ENCODE measurements around the gene RNH1. TPM values are rescaled to one million over a fixed set of nuclear protein-coding genes. Genes with fewer than 3 reads are reported as not detected.
A peak's percentile ranks its signal among the peaks of the same experiment; 100 is the strongest.

Gene RNH1
- total RNA-seq, 1 donor from 2014 or later, result 85.9 TPM

- TF ChIP-seq CTCF (IDR thresholded peaks at IDR 0.05; ENCODE audit: partially characterized antibody, unreplicated experiment), result no peak
- peaks cover 12% of the 10 kb centered on the region for H3K27me3 Mint-ChIP-seq (ENCODE audit: unreplicated experiment)
- no peak overlapping the region for H3K27ac Mint-ChIP-seq (ENCODE audit: unreplicated experiment)
- no peaks in the 10 kb centered on the region for H3K36me3 Mint-ChIP-seq (ENCODE audit: unreplicated experiment)
- H3K9me3 Mint-ChIP-seq (ENCODE audit: unreplicated experiment), result peaks cover 9% of the 10 kb centered on the region
- no peak for DNase-seq
- H3K4me3 Mint-ChIP-seq (ENCODE audit: unreplicated experiment), result peak overlapping the region; percentile 98
- H3K4me1 Mint-ChIP-seq (ENCODE audit: low read depth, unreplicated experiment), result peaks cover 28% of the 10 kb centered on the region
These were observed 54.8 kb downstream of the RNH1 start for GRCh38 chr11:452203-452744.

GRCh38 chr11:451738-452137 is 55.3 kb downstream of the RNH1 start:
- peak overlapping the region; percentile 96 for H3K27ac Mint-ChIP-seq (ENCODE audit: unreplicated experiment)
- no peak for TF ChIP-seq CTCF (IDR thresholded peaks at IDR 0.05; ENCODE audit: partially characterized antibody, unreplicated experiment)
- H3K4me3 Mint-ChIP-seq (ENCODE audit: unreplicated experiment), result peak overlapping the region; percentile 98
- no peaks in the 10 kb centered on the region for H3K36me3 Mint-ChIP-seq (ENCODE audit: unreplicated experiment)
- H3K9me3 Mint-ChIP-seq (ENCODE audit: unreplicated experiment), result peaks cover 7% of the 10 kb centered on the region
- H3K27me3 Mint-ChIP-seq (ENCODE audit: unreplicated experiment), result peaks cover 12% of the 10 kb centered on the region
- H3K4me1 Mint-ChIP-seq (ENCODE audit: low read depth, unreplicated experiment), result peaks cover 27% of the 10 kb centered on the region
- DNase-seq, result no peak

GRCh38 chr11:450809-451451 is 56.1 kb downstream of the RNH1 start:
- no peaks in the 10 kb centered on the region for H3K36me3 Mint-ChIP-seq (ENCODE audit: unreplicated experiment)
- peak overlapping the region; percentile 96 for H3K27ac Mint-ChIP-seq (ENCODE audit: unreplicated experiment)
- peak; percentile 77 for DNase-seq
- peaks cover 7% of the 10 kb centered on the region for H3K9me3 Mint-ChIP-seq (ENCODE audit: unreplicated experiment)
- no peak for TF ChIP-seq CTCF (IDR thresholded peaks at IDR 0.05; ENCODE audit: partially characterized antibody, unreplicated experiment)
- peak overlapping the region; percentile 98 for H3K4me3 Mint-ChIP-seq (ENCODE audit: unreplicated experiment)
- peaks cover 25% of the 10 kb centered on the region for H3K4me1 Mint-ChIP-seq (ENCODE audit: low read depth, unreplicated experiment)
- peaks cover 12% of the 10 kb centered on the region for H3K27me3 Mint-ChIP-seq (ENCODE audit: unreplicated experiment)

- H3K9me3 Mint-ChIP-seq (ENCODE audit: unreplicated experiment), result peaks cover 7% of the 10 kb centered on the region
- H3K36me3 Mint-ChIP-seq (ENCODE audit: unreplicated experiment), result no peaks in the 10 kb centered on the region
- peak within 1 kb of the TSS; percentile 98 for H3K4me3 Mint-ChIP-seq (ENCODE audit: unreplicated experiment)
- peak within 1 kb of the TSS; percentile 96 for H3K27ac Mint-ChIP-seq (ENCODE audit: unreplicated experiment)
- H3K27me3 Mint-ChIP-seq (ENCODE audit: unreplicated experiment), result peaks cover 14% of the 10 kb centered on the region
- DNase-seq, result peak; percentile 98
- no peak for TF ChIP-seq CTCF (IDR thresholded peaks at IDR 0.05; ENCODE audit: partially characterized antibody, unreplicated experiment)
- peaks cover 20% of the 10 kb centered on the region for H3K4me1 Mint-ChIP-seq (ENCODE audit: low read depth, unreplicated experiment)
These were observed 56.9 kb downstream of the RNH1 start, which contains the start of gene PTDSS2 for GRCh38 chr11:449889-450808. TSS of gene PTDSS2 (plus strand) at chr11:450279. CDS start at chr11:450456, 177 bp downstream.

Measured in glutamatergic neuron (in vitro differentiated cells).